Nephron (organoid): ENCODE results near the gene ABLIM1.

ENCODE experiments used
- H3K27ac Mint-ChIP-seq, 3 experiments: 2 replicates each; pipeline ENCODE4 v1.8.0; 2020; ENCODE audit warnings: mixed read lengths in 3 of 3, mild to moderate bottlenecking in 2 of 3, moderate library complexity in 1 of 3
- H3K27me3 Mint-ChIP-seq: 2 replicates; pipeline ENCODE4 v1.8.0; 2021; ENCODE audit warnings: low read depth, mild to moderate bottlenecking, moderate library complexity, mixed read lengths
- H3K36me3 Mint-ChIP-seq: 2 replicates; pipeline ENCODE4 v1.8.0; 2020; ENCODE audit warnings: low read depth, mixed read lengths
- H3K4me1 Mint-ChIP-seq: 2 replicates; pipeline ENCODE4 v1.8.0; 2020; ENCODE audit warnings: mixed read lengths
- H3K4me3 Mint-ChIP-seq, 3 experiments: 2 replicates each; pipeline ENCODE4 v1.8.0; 2020; ENCODE audit warnings: mild to moderate bottlenecking in 3 of 3, mixed read lengths in 3 of 3, moderate library complexity in 2 of 3
- H3K9me3 Mint-ChIP-seq: 2 replicates; pipeline ENCODE4 v1.8.0; 2020; ENCODE audit warnings: mixed read lengths
- CTCF ChIP-seq, 3 experiments: fragments of 200-600 bp; sonication (generic); IDR thresholded peaks; one replicate each; pipeline ENCODE4 v1.5.0; 2021; ENCODE audit warnings: antibody characterized with exemption in 3 of 3; ENCODE audit not compliant: unreplicated experiment in 3 of 3

ABLIM1 gene

DNA sequence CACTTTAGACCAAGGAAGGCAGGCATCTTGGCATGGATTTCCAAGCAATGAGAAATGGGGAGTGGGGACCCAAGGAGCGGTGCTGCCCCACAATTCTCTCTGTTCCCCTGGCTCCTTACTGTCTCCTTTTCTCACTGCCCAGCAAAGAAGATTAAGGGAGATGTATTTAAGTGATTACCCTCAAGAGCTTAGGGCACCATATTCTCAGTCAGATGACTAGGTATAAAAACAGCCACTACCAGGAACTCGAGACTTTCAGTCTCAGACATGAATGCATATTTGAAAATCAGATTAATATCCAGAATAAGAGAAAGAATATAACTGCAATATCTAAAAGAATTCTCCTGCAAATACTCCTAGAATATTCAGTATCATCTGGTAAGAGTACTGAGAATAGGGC lies at the start of gene ABLIM1:
Gene ABLIM1 (minus strand): TSS at position 101 of the 400 bp plus-strand sequence. CDS start 75 bp downstream, at position 26.
- Mint-ChIP-seq H3K4me3 (no peak within 1 kb of the TSS), H3K36me3 (no peaks in the 10 kb centered on the region), H3K27ac (no peak within 1 kb of the TSS), H3K27me3 (no peaks in the 10 kb centered on the region), H3K4me1 (peaks cover 18% of the 10 kb centered on the region), H3K9me3 (no peaks in the 10 kb centered on the region)
- no peak for TF ChIP-seq CTCF (IDR thresholded peaks at IDR 0.05; ENCODE audit: unreplicated experiment in 3 of 3)

DNA sequence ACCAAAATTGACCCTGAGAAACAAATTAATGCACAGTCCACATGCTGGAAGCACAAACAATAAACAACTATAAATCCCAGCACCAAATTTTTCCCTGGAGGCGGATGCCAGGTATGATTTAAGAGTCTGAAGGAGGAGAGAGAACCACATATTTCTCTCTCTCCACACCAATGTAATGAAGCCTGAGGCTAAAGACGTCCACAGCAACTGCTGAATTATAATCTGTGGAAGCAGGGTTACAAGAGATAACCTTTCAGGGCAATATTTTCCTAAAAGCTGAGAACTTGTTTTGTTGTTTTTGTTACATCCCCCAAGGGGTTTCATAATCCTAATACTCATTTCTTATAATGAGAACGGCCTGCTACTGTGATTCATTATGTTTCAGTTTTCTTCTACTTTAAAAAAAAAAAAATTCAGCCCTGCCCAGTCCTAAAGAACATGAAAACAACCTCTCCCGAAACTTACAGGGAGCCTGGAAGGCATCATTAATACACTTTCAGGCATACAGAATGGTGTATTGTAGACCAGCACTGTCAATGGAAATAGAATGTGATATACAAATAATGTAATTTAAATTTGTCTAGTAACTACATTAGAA lies 48.5 kb upstream of the ABLIM1 start:
- no peaks in the 10 kb centered on the region for H3K36me3 Mint-ChIP-seq
- no peak overlapping the region for H3K4me3 Mint-ChIP-seq
- H3K9me3 Mint-ChIP-seq: no peaks in the 10 kb centered on the region
- TF ChIP-seq CTCF (IDR thresholded peaks at IDR 0.05; ENCODE audit: unreplicated experiment in 3 of 3): no peak
- peaks cover 30% of the 10 kb centered on the region for H3K27me3 Mint-ChIP-seq
- H3K27ac Mint-ChIP-seq: no peak overlapping the region
- H3K4me1 Mint-ChIP-seq: no peaks in the 10 kb centered on the region

DNA sequence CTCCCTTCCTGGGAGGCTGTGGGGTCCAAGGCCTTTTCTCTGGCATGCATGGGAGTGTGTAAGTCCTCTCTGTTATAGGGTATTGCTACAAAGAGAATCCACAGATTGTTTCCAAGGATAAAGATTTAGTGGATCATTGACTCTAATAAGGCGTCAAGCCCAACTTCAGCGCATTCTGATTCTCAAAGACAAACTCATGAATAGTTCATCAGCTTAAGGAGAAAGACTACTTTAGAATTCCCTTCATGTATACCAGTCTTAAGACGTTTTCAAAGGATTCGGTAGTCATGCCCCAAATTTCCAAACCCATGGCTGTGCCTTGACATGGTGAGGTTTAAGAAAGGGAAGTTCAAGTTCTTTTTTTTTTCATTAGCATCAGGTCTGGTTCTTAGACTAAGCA lies 46.6 kb upstream of the ABLIM1 start:
- Mint-ChIP-seq H3K27ac (no peak overlapping the region), H3K27me3 (peaks cover 37% of the 10 kb centered on the region), H3K4me1 (no peaks in the 10 kb centered on the region), H3K9me3 (peaks cover 9% of the 10 kb centered on the region), H3K4me3 (no peak overlapping the region), H3K36me3 (no peaks in the 10 kb centered on the region)
- no peak for TF ChIP-seq CTCF (IDR thresholded peaks at IDR 0.05; ENCODE audit: unreplicated experiment in 3 of 3)

- Mint-ChIP-seq H3K9me3 (peaks cover 12% of the 10 kb centered on the region), H3K4me3 (no peak overlapping the region), H3K27me3 (peaks cover 37% of the 10 kb centered on the region), H3K4me1 (no peaks in the 10 kb centered on the region), H3K36me3 (no peaks in the 10 kb centered on the region), H3K27ac (no peak overlapping the region)
- TF ChIP-seq CTCF (IDR thresholded peaks at IDR 0.05; ENCODE audit: unreplicated experiment in 3 of 3): peak; percentile 49 to 60 (median 59)
Measured at GRCh38 chr10:114703377-114704107, 45.5 kb upstream of the ABLIM1 start.

GRCh38 chr10:114698271-114699061 lies 40.4 kb upstream of the ABLIM1 start:
- no peak overlapping the region for H3K4me3 Mint-ChIP-seq
- H3K4me1 Mint-ChIP-seq: no peaks in the 10 kb centered on the region
- H3K36me3 Mint-ChIP-seq: no peaks in the 10 kb centered on the region
- H3K27ac Mint-ChIP-seq: no peak overlapping the region
- H3K9me3 Mint-ChIP-seq: peaks cover 12% of the 10 kb centered on the region
- peaks cover 28% of the 10 kb centered on the region for H3K27me3 Mint-ChIP-seq
- no peak for TF ChIP-seq CTCF (IDR thresholded peaks at IDR 0.05; ENCODE audit: unreplicated experiment in 3 of 3)
